ENCODE measurements around the gene EML6. TPM values are rescaled to one million over a fixed set of nuclear protein-coding genes. Genes with fewer than 3 reads are reported as not detected.

Gene EML6
- total RNA-seq, 3 donors from 2014 or later (not counting 1 experiment from before 2014, with no cell fraction given) = 1.7 to 3.2 (median 2.4) TPM

DNA sequence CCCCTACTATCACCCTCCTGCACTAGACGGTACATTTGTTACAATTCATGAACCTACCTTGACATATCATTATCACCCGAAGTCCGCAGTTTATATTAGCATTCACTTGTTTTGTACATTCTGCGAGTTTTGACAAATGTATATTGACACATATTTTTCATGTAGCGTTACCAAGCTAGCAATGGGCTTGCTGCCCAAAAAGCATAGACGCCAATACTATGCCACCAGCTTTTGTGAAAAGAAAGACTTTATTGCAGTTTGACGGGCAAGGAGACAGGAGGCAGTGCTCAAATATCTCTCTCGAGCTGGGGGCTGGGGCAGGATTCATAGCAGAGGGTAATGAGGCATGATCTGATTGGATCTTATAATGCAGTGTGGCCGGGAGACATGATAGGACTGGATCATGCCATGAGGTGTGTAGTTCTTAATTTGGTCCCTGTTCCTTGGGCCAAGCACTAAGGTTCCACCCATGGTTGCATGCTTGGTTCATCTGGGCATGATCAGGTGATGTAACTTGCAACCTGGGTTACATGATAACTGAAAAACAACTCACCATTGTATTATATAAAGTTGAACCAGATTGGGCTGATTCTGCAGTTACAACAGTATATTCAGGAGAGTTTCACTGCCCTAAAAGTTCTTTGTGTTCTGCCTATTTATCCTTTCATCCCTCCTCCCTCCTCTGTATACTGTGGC, 164.5 kb downstream of the EML6 start:
- ATAC-seq (no peak), DNase-seq (no peak)
- Mint-ChIP-seq H3K27ac (no peak overlapping the region), H3K4me1 (no peaks in the 10 kb centered on the region), H3K27me3 (ENCODE audit: low read depth in 2 of 2) (peaks cover 13 to 24% of the 10 kb centered on the region in 2 donors), H3K36me3 (no peaks in the 10 kb centered on the region), H3K4me3 (no peak overlapping the region), H3K9me3 (no peaks in the 10 kb centered on the region)
- 89% methylated on average over 9 of the region's 9 CpGs for WGBS (ENCODE audit: insufficient coverage)
- intact Hi-C loops (cut with micrococcal nuclease) = no loop called here
- no peak overlapping the region for H3K27ac ChIP-seq (ENCODE audit: low read length)
- H3K9me3 ChIP-seq (ENCODE audit: control insufficient read depth, insufficient read depth, low read length) = no peaks in the 10 kb centered on the region
- TF ChIP-seq, protein P1, sequence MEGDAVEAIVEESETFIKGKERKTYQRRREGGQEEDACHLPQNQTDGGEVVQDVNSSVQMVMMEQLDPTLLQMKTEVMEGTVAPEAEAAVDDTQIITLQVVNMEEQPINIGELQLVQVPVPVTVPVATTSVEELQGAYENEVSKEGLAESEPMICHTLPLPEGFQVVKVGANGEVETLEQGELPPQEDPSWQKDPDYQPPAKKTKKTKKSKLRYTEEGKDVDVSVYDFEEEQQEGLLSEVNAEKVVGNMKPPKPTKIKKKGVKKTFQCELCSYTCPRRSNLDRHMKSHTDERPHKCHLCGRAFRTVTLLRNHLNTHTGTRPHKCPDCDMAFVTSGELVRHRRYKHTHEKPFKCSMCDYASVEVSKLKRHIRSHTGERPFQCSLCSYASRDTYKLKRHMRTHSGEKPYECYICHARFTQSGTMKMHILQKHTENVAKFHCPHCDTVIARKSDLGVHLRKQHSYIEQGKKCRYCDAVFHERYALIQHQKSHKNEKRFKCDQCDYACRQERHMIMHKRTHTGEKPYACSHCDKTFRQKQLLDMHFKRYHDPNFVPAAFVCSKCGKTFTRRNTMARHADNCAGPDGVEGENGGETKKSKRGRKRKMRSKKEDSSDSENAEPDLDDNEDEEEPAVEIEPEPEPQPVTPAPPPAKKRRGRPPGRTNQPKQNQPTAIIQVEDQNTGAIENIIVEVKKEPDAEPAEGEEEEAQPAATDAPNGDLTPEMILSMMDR (IDR thresholded peaks at IDR 0.05) = no peak
- no peaks in the 10 kb centered on the region for H3K36me3 ChIP-seq (ENCODE audit: control insufficient read depth, insufficient read depth, low read length)
- no peaks in the 10 kb centered on the region for H3K27me3 ChIP-seq (ENCODE audit: control insufficient read depth, insufficient read depth, low read length)
- H3K4me1 ChIP-seq (ENCODE audit: control insufficient read depth, insufficient read depth, low read length) = no peaks in the 10 kb centered on the region
- no peak overlapping the region for H3K4me3 ChIP-seq (ENCODE audit: low read length)

GRCh38 chr2:54889053-54889452, 165.6 kb downstream of the EML6 start:
- no peaks in the 10 kb centered on the region for H3K36me3 ChIP-seq (ENCODE audit: control insufficient read depth, insufficient read depth, low read length)
- Mint-ChIP-seq H3K36me3 (no peaks in the 10 kb centered on the region), H3K4me1 (no peaks in the 10 kb centered on the region), H3K4me3 (no peak overlapping the region), H3K27ac (no peak overlapping the region), H3K27me3 (ENCODE audit: low read depth in 2 of 2) (peaks cover 13 to 24% of the 10 kb centered on the region in 2 donors), H3K9me3 (no peaks in the 10 kb centered on the region)
- 83% methylated on average over 1 of the region's 2 CpGs for WGBS (ENCODE audit: insufficient coverage)
- no peak overlapping the region for H3K4me3 ChIP-seq (ENCODE audit: low read length)
- no peaks in the 10 kb centered on the region for H3K4me1 ChIP-seq (ENCODE audit: control insufficient read depth, insufficient read depth, low read length)
- H3K9me3 ChIP-seq (ENCODE audit: control insufficient read depth, insufficient read depth, low read length) = no peaks in the 10 kb centered on the region
- DNase-seq (no peak), ATAC-seq (no peak)
- H3K27me3 ChIP-seq (ENCODE audit: control insufficient read depth, insufficient read depth, low read length) = no peaks in the 10 kb centered on the region
- intact Hi-C loops (cut with micrococcal nuclease) = no loop called here
- H3K27ac ChIP-seq (ENCODE audit: low read length) = no peak overlapping the region
- TF ChIP-seq, protein P1 (IDR thresholded peaks at IDR 0.05) = no peak

- no peaks in the 10 kb centered on the region for H3K4me1 Mint-ChIP-seq
- TF ChIP-seq, protein P1 (IDR thresholded peaks at IDR 0.05) = no peak
Observed at GRCh38 chr2:54891909-54892308, 168.4 kb downstream of the EML6 start.

GRCh38 chr2:54894467-54894866, 171.0 kb downstream of the EML6 start:
- Histone ChIP-seq H3K27me3 (ENCODE audit: control insufficient read depth, insufficient read depth, low read length) (no peaks in the 10 kb centered on the region), H3K4me1 (ENCODE audit: control insufficient read depth, insufficient read depth, low read length) (no peaks in the 10 kb centered on the region), H3K27ac (ENCODE audit: low read length) (no peak overlapping the region), H3K4me3 (ENCODE audit: low read length) (no peak overlapping the region), H3K9me3 (ENCODE audit: control insufficient read depth, insufficient read depth, low read length) (no peaks in the 10 kb centered on the region), H3K36me3 (ENCODE audit: control insufficient read depth, insufficient read depth, low read length) (no peaks in the 10 kb centered on the region)
- no peaks in the 10 kb centered on the region for H3K4me1 Mint-ChIP-seq
- no peak overlapping the region for H3K4me3 Mint-ChIP-seq
- WGBS (ENCODE audit: insufficient coverage) = 72% methylated on average over 2 of the region's 3 CpGs
- H3K9me3 Mint-ChIP-seq = no peaks in the 10 kb centered on the region
- H3K36me3 Mint-ChIP-seq = no peaks in the 10 kb centered on the region
- TF ChIP-seq, protein P1 (IDR thresholded peaks at IDR 0.05) = no peak
- H3K27ac Mint-ChIP-seq = no peak overlapping the region
- no peak for ATAC-seq
- no peak for DNase-seq
- H3K27me3 Mint-ChIP-seq (ENCODE audit: low read depth in 2 of 2) = peaks cover 8 to 12% of the 10 kb centered on the region in 2 donors
- intact Hi-C loops (cut with micrococcal nuclease) = no loop called here

More at GRCh38 chr2:54891909-54892308, 168.4 kb downstream of the EML6 start:
- Histone ChIP-seq H3K4me3 (ENCODE audit: low read length) (no peak overlapping the region), H3K9me3 (ENCODE audit: control insufficient read depth, insufficient read depth, low read length) (no peaks in the 10 kb centered on the region), H3K4me1 (ENCODE audit: control insufficient read depth, insufficient read depth, low read length) (no peaks in the 10 kb centered on the region), H3K36me3 (ENCODE audit: control insufficient read depth, insufficient read depth, low read length) (no peaks in the 10 kb centered on the region), H3K27me3 (ENCODE audit: control insufficient read depth, insufficient read depth, low read length) (no peaks in the 10 kb centered on the region), H3K27ac (ENCODE audit: low read length) (no peak overlapping the region)
- H3K9me3 Mint-ChIP-seq = no peaks in the 10 kb centered on the region
- no peak overlapping the region for H3K27ac Mint-ChIP-seq
- intact Hi-C loops (cut with micrococcal nuclease) = no loop called here
- no peak for ATAC-seq
- DNase-seq = no peak
- 97% methylated on average over 2 of the region's 4 CpGs for WGBS (ENCODE audit: insufficient coverage)
- H3K36me3 Mint-ChIP-seq = no peaks in the 10 kb centered on the region
- H3K27me3 Mint-ChIP-seq (ENCODE audit: low read depth in 2 of 2) = peaks cover 8 to 24% of the 10 kb centered on the region in 2 donors
- no peak overlapping the region for H3K4me3 Mint-ChIP-seq
